GM06990 (cell line): ENCODE data around the gene JADE1.

ENCODE experiments used
- DNase-seq: peaks from one replicate; pipeline ENCODE4 v3.0.0-alpha.2; 2011; ENCODE audit not compliant: insufficient read length; ENCODE audit errors: extremely low read depth
- H3K27me3 ChIP-seq: replicated peaks from 2 replicates; pipeline ENCODE4 v1.6.0; 2011; ENCODE audit warnings: low read length; ENCODE audit not compliant: control insufficient read depth, insufficient read depth
- H3K36me3 ChIP-seq: 2 replicates; pipeline ENCODE4 v1.5.1; 2011; ENCODE audit warnings: low read length; ENCODE audit not compliant: control insufficient read depth, insufficient read depth
- H3K4me3 ChIP-seq: replicated peaks from 2 replicates; pipeline ENCODE4 v1.5.1; 2011; ENCODE audit warnings: low read depth, mild to moderate bottlenecking, control low read depth, low read length
- CTCF ChIP-seq: IDR thresholded peaks from 2 replicates; pipeline ENCODE4 v1.5.1; 2011; ENCODE audit warnings: low read length, control low read depth, mild to moderate bottlenecking, inconsistent platforms; ENCODE audit not compliant: insufficient read depth, poor library complexity, severe bottlenecking

Gene JADE1

GRCh38 chr4:128848461-128848860 lies 39.0 kb downstream of the JADE1 start:
- H3K36me3 ChIP-seq: peaks cover 35% of the 10 kb centered on the region
- no peak for TF ChIP-seq CTCF

GRCh38 chr4:128850252-128850651 lies 40.8 kb downstream of the JADE1 start:
- peaks cover 31% of the 10 kb centered on the region for H3K36me3 ChIP-seq
- TF ChIP-seq CTCF: no peak
- no peak overlapping the region for H3K4me3 ChIP-seq
- DNase-seq: no peak
- H3K27me3 ChIP-seq: no peaks in the 10 kb centered on the region

More at GRCh38 chr4:128848461-128848860, 39.0 kb downstream of the JADE1 start:
- no peaks in the 10 kb centered on the region for H3K27me3 ChIP-seq
- no peak overlapping the region for H3K4me3 ChIP-seq
- DNase-seq: no peak

GRCh38 chr4:128853741-128854140 lies 44.2 kb downstream of the JADE1 start:
- Histone ChIP-seq H3K36me3 (peaks cover 33% of the 10 kb centered on the region), H3K4me3 (no peak overlapping the region), H3K27me3 (no peaks in the 10 kb centered on the region)
- no peak for DNase-seq
- TF ChIP-seq CTCF: no peak

GRCh38 chr4:128854433-128854832 lies 44.9 kb downstream of the JADE1 start:
- peaks cover 29% of the 10 kb centered on the region for H3K36me3 ChIP-seq
- H3K4me3 ChIP-seq: no peak overlapping the region
- no peak for DNase-seq
- no peaks in the 10 kb centered on the region for H3K27me3 ChIP-seq
- TF ChIP-seq CTCF: no peak

- H3K27me3 ChIP-seq: no peaks in the 10 kb centered on the region
- peaks cover 26% of the 10 kb centered on the region for H3K36me3 ChIP-seq
- no peak for TF ChIP-seq CTCF
- DNase-seq: no peak
- no peak overlapping the region for H3K4me3 ChIP-seq
These were observed 46.1 kb downstream of the JADE1 start for GRCh38 chr4:128855621-128856020.

- DNase-seq: no peak
- no peak for TF ChIP-seq CTCF
These were observed 46.7 kb downstream of the JADE1 start for GRCh38 chr4:128856246-128856645.

More at GRCh38 chr4:128856246-128856645, 46.7 kb downstream of the JADE1 start:
- Histone ChIP-seq H3K27me3 (no peaks in the 10 kb centered on the region), H3K4me3 (no peak overlapping the region), H3K36me3 (peaks cover 26% of the 10 kb centered on the region)
